ENCODE data around the gene NKX2-8.

The NKX2-8 gene

DNA sequence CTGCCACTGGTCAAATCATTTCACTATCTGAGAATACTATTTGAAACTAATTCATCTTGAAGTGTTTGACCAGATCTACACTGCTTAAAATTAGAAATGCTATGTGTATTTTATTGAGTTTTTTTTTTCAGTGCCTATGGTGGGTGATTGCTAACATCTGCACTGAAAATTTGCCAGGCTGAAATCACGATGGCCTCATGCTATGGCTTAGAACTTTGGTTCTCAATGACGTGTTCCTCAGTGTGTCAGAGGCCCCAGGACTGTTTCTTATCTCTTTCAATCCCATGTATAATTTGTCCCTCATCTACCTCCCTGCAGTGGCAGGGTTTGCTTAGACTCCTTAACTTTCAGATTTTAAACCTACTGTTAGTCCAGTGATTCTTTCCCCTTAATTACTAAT is 36.2 kb upstream of the NKX2-8 start:
- no peak for TF ChIP-seq PPARA (CRISPR knock-in tag; IDR thresholded peaks at IDR 0.05; ENCODE audit: borderline replicate concordance)
- TF ChIP-seq TOX (CRISPR knock-in tag; IDR thresholded peaks at IDR 0.05; ENCODE audit: borderline replicate concordance), result no peak
- TF ChIP-seq ESRRG (CRISPR knock-in tag; IDR thresholded peaks at IDR 0.05), result no peak
- no peak for TF ChIP-seq RARB (CRISPR knock-in tag; IDR thresholded peaks at IDR 0.05)
- no peak for TF ChIP-seq BACH2 (CRISPR knock-in tag; IDR thresholded peaks at IDR 0.05; ENCODE audit: borderline replicate concordance)
- TF ChIP-seq, protein P1, sequence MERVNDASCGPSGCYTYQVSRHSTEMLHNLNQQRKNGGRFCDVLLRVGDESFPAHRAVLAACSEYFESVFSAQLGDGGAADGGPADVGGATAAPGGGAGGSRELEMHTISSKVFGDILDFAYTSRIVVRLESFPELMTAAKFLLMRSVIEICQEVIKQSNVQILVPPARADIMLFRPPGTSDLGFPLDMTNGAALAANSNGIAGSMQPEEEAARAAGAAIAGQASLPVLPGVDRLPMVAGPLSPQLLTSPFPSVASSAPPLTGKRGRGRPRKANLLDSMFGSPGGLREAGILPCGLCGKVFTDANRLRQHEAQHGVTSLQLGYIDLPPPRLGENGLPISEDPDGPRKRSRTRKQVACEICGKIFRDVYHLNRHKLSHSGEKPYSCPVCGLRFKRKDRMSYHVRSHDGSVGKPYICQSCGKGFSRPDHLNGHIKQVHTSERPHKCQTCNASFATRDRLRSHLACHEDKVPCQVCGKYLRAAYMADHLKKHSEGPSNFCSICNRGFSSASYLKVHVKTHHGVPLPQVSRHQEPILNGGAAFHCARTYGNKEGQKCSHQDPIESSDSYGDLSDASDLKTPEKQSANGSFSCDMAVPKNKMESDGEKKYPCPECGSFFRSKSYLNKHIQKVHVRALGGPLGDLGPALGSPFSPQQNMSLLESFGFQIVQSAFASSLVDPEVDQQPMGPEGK (CRISPR knock-in tag; IDR thresholded peaks at IDR 0.05; ENCODE audit: borderline replicate concordance), result no peak
- ATAC-seq, result no peak

DNA sequence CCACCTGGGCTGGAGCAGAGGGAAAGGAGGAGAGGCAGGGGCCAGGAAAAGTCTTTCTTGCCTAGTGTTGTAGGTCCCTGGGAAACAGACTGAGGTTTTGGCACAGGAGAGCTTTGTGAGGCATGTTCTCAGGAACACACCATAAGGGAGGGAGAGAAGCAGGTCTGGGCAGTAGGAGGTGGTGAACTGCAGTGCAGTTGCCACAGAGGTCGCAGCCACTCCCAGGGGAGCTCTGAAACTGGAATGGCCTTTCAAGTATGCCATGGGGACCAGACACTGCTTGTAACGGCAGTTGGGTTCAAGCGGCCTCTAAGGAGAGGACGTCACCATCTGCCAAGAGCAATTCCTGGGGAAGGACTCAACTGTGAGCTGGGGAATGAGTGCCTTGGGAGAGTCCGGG is 35.4 kb upstream of the NKX2-8 start:
- no peak for ATAC-seq

More for the DNA sequence above, 35.4 kb upstream of the NKX2-8 start:
- TF ChIP-seq, protein P2, sequence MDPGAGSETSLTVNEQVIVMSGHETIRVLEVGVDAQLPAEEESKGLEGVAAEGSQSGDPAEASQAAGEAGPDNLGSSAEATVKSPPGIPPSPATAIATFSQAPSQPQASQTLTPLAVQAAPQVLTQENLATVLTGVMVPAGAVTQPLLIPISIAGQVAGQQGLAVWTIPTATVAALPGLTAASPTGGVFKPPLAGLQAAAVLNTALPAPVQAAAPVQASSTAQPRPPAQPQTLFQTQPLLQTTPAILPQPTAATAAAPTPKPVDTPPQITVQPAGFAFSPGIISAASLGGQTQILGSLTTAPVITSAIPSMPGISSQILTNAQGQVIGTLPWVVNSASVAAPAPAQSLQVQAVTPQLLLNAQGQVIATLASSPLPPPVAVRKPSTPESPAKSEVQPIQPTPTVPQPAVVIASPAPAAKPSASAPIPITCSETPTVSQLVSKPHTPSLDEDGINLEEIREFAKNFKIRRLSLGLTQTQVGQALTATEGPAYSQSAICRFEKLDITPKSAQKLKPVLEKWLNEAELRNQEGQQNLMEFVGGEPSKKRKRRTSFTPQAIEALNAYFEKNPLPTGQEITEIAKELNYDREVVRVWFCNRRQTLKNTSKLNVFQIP (CRISPR knock-in tag; IDR thresholded peaks at IDR 0.05; ENCODE audit: borderline replicate concordance, low read depth), result no peak
- TF ChIP-seq ZNF8 (CRISPR knock-in tag; IDR thresholded peaks at IDR 0.05) (no peak), SNAI2 (CRISPR knock-in tag; IDR thresholded peaks at IDR 0.05) (no peak), CSDC2 (CRISPR knock-in tag; IDR thresholded peaks at IDR 0.05) (no peak), ESRRG (CRISPR knock-in tag; IDR thresholded peaks at IDR 0.05) (no peak), PPARA (CRISPR knock-in tag; IDR thresholded peaks at IDR 0.05; ENCODE audit: borderline replicate concordance) (no peak), ZNF70 (CRISPR knock-in tag; IDR thresholded peaks at IDR 0.05) (no peak), ISL1 (CRISPR knock-in tag; IDR thresholded peaks at IDR 0.05) (no peak), ZFP30 (CRISPR knock-in tag; IDR thresholded peaks at IDR 0.05) (no peak), TOX (CRISPR knock-in tag; IDR thresholded peaks at IDR 0.05; ENCODE audit: borderline replicate concordance) (no peak), OSR1 (CRISPR knock-in tag; IDR thresholded peaks at IDR 0.05) (no peak), BACH2 (CRISPR knock-in tag; IDR thresholded peaks at IDR 0.05; ENCODE audit: borderline replicate concordance) (no peak), ARNTL (CRISPR knock-in tag; IDR thresholded peaks at IDR 0.05; ENCODE audit: borderline replicate concordance, low read depth) (no peak), ZC3H10 (CRISPR knock-in tag; IDR thresholded peaks at IDR 0.05) (no peak), RARB (CRISPR knock-in tag; IDR thresholded peaks at IDR 0.05) (no peak)
- TF ChIP-seq, protein P3, sequence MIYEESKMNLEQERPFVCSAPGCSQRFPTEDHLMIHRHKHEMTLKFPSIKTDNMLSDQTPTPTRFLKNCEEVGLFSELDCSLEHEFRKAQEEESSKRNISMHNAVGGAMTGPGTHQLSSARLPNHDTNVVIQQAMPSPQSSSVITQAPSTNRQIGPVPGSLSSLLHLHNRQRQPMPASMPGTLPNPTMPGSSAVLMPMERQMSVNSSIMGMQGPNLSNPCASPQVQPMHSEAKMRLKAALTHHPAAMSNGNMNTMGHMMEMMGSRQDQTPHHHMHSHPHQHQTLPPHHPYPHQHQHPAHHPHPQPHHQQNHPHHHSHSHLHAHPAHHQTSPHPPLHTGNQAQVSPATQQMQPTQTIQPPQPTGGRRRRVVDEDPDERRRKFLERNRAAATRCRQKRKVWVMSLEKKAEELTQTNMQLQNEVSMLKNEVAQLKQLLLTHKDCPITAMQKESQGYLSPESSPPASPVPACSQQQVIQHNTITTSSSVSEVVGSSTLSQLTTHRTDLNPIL (CRISPR knock-in tag; IDR thresholded peaks at IDR 0.05; ENCODE audit: low read depth), result no peak
- TF ChIP-seq, protein P1 (CRISPR knock-in tag; IDR thresholded peaks at IDR 0.05; ENCODE audit: borderline replicate concordance), result no peak
- TF ChIP-seq, protein P4, sequence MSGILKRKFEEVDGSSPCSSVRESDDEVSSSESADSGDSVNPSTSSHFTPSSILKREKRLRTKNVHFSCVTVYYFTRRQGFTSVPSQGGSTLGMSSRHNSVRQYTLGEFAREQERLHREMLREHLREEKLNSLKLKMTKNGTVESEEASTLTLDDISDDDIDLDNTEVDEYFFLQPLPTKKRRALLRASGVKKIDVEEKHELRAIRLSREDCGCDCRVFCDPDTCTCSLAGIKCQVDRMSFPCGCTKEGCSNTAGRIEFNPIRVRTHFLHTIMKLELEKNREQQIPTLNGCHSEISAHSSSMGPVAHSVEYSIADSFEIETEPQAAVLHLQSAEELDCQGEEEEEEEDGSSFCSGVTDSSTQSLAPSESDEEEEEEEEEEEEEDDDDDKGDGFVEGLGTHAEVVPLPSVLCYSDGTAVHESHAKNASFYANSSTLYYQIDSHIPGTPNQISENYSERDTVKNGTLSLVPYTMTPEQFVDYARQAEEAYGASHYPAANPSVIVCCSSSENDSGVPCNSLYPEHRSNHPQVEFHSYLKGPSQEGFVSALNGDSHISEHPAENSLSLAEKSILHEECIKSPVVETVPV (CRISPR knock-in tag; IDR thresholded peaks at IDR 0.05), result no peak
- TF ChIP-seq, protein P5, sequence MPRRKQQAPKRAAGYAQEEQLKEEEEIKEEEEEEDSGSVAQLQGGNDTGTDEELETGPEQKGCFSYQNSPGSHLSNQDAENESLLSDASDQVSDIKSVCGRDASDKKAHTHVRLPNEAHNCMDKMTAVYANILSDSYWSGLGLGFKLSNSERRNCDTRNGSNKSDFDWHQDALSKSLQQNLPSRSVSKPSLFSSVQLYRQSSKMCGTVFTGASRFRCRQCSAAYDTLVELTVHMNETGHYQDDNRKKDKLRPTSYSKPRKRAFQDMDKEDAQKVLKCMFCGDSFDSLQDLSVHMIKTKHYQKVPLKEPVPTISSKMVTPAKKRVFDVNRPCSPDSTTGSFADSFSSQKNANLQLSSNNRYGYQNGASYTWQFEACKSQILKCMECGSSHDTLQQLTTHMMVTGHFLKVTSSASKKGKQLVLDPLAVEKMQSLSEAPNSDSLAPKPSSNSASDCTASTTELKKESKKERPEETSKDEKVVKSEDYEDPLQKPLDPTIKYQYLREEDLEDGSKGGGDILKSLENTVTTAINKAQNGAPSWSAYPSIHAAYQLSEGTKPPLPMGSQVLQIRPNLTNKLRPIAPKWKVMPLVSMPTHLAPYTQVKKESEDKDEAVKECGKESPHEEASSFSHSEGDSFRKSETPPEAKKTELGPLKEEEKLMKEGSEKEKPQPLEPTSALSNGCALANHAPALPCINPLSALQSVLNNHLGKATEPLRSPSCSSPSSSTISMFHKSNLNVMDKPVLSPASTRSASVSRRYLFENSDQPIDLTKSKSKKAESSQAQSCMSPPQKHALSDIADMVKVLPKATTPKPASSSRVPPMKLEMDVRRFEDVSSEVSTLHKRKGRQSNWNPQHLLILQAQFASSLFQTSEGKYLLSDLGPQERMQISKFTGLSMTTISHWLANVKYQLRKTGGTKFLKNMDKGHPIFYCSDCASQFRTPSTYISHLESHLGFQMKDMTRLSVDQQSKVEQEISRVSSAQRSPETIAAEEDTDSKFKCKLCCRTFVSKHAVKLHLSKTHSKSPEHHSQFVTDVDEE (CRISPR knock-in tag; IDR thresholded peaks at IDR 0.05), result no peak
